ENCODE results near the gene NKTR. TPM values are rescaled to one million over a fixed set of nuclear protein-coding genes. Genes with fewer than 3 reads are reported as not detected.

Gene NKTR
- total RNA-seq, 1 experiment from 2014 or later = 79.8 TPM

GRCh38 chr3:42668793-42669217 lies 68.3 kb downstream of the NKTR start:
- no peaks in the 10 kb centered on the region for H3K79me2 ChIP-seq (ENCODE audit: insufficient read depth, low read length)
- H3K4me3 Mint-ChIP-seq = no peak overlapping the region

More at GRCh38 chr3:42668793-42669217, 68.3 kb downstream of the NKTR start:
- Histone ChIP-seq H3K18ac (ENCODE audit: insufficient read length, low read depth, low read length) (no peak overlapping the region), H3K23me2 (ENCODE audit: insufficient read length, low read depth, low read length, poor library complexity, severe bottlenecking) (no peaks in the 10 kb centered on the region), H4K20me1 (ENCODE audit: control insufficient read depth, insufficient read depth, insufficient read length) (no peaks in the 10 kb centered on the region), H4K91ac (ENCODE audit: insufficient read length, low read depth, low read length) (no peak overlapping the region), H3K9me3 (ENCODE audit: control insufficient read depth, low read depth, low read length) (no peaks in the 10 kb centered on the region), H3K23ac (ENCODE audit: insufficient read length, low read depth, low read length) (no peak overlapping the region), H3K27ac (ENCODE audit: insufficient read length, low read depth, low read length) (no peak overlapping the region), H3K79me1 (ENCODE audit: insufficient read depth, low read depth, low read length, poor library complexity, severe bottlenecking) (no peaks in the 10 kb centered on the region), H3K4me1 (ENCODE audit: insufficient read depth, low read length) (no peaks in the 10 kb centered on the region), H3T11ph (ENCODE audit: low read length) (no peak overlapping the region), H3K14ac (ENCODE audit: insufficient read depth, low read length) (no peak overlapping the region), H3K27me3 (ENCODE audit: insufficient read depth, low read length) (no peaks in the 10 kb centered on the region), H4K5ac (ENCODE audit: insufficient read length, low read depth, low read length) (no peak overlapping the region), H3K9ac (ENCODE audit: extremely low read depth, insufficient read length, low read length) (no peak overlapping the region), H2BK120ac (ENCODE audit: low read depth, low read length, poor library complexity, severe bottlenecking) (no peak overlapping the region), H2BK20ac (ENCODE audit: low read depth, low read length, poor library complexity, severe bottlenecking) (no peak overlapping the region), H2BK15ac (ENCODE audit: low read depth, low read length) (no peak overlapping the region), H2BK5ac (ENCODE audit: insufficient read length, low read length) (no peak overlapping the region), H3K4me2 (ENCODE audit: insufficient read depth, insufficient read length, low read length) (no peak overlapping the region), H4K8ac (replicated peaks; ENCODE audit: insufficient read length, low read depth, low read length) (no peak overlapping the region), H3K4ac (ENCODE audit: low read depth, low read length) (no peak overlapping the region), H2BK12ac (ENCODE audit: insufficient read length, low read depth, low read length) (no peak overlapping the region), H3K56ac (ENCODE audit: insufficient read length, low read depth, low read length) (no peak overlapping the region), H2AFZ (ENCODE audit: low read length) (no peak overlapping the region), H2AK5ac (ENCODE audit: insufficient read length, low read length) (no peak overlapping the region)
- Mint-ChIP-seq H3K36me3 (ENCODE audit: insufficient read depth in 1 of 3, low read depth in 3 of 3) (no peaks in the 10 kb centered on the region; a peak in 3 of 7 replicates), H3K27me3 (ENCODE audit: low read depth) (peaks cover 13% of the 10 kb centered on the region), H3K4me1 (peaks cover 8 to 9% of the 10 kb centered on the region in 2 experiments), H3K27ac (no peak overlapping the region), H3K9me3 (peaks cover 2 to 4% of the 10 kb centered on the region in 2 experiments; a peak in 2 of 5 replicates)
- no peak for TF ChIP-seq CTCF (conservative IDR thresholded peaks at IDR 0.05)
- no CpG with 5 or more reads among the region's 4 CpGs for WGBS (ENCODE audit: extremely low coverage, insufficient read length, low lambda C conversion rate)
- DNase-seq = no peak

Data from H9 (cell line).